Muscle of arm (tissue), 14 donors: Measurements from ENCODE around the gene DLX2. TPM values are rescaled to one million over a fixed set of nuclear protein-coding genes. Genes with fewer than 3 reads are reported as not detected.
"Not testable (repeated sequence)": the region's sequence is repeated elsewhere in the genome, so short reads cannot be mapped to it uniquely, and the experiment has no call there.

Source experiments
- DNase-seq: peaks from one replicate; pipeline ENCODE4 v3.0.0-alpha.2; 2013
- long read RNA-seq, 11 donors: transcript quantifications; one replicate each; lab custom pipeline, GENCODE V29; 2026
- polyA plus RNA-seq, 12 donors: library from polyadenylated mRNA; unstranded; fragments of 120-200 nt; gene quantifications; one replicate each; pipeline ENCODE4 v1.2.1, GENCODE V29; 2013; ENCODE audit not compliant: insufficient read length in 12 of 12

Gene DLX2
- under 1 TPM in 7 of 12 donors, not detected in 5; 0.08 to 0.69 (median 0.12) TPM for polyA plus RNA-seq
- long read RNA-seq, donor 1, partial matches to known transcripts: 0 of 2 reads
- long read RNA-seq, donor 1, other reads (novel, unspliced or antisense): 0 of 2 reads
- long read RNA-seq, donor 2: 0 reads
- long read RNA-seq, donor 3: 0 reads
- long read RNA-seq, donor 4: 0 reads
- long read RNA-seq, donor 5: 0 reads
- long read RNA-seq, donor 6: 0 reads
- long read RNA-seq, donor 7: 0 reads
- long read RNA-seq, donor 8: 0 reads
- long read RNA-seq, donor 9: 0 reads
- long read RNA-seq, donor 10: 0 reads
- long read RNA-seq, donor 11: 0 reads

- DNase-seq: peak; percentile 81
Measured at GRCh38 chr2:172102391-172103359, at the start of gene DLX2. Gene DLX2 (minus strand): TSS chr2:172102900. CDS start chr2:172102538, 362 bp downstream.

GRCh38 chr2:172147944-172148650 is 45.4 kb upstream of the DLX2 start:
- no peak for DNase-seq

- DNase-seq: no peak
Measured at GRCh38 chr2:172143817-172144216, 41.1 kb upstream of the DLX2 start.

GRCh38 chr2:172138727-172139126 is 36.0 kb upstream of the DLX2 start:
- DNase-seq: not testable (repeated sequence)

- DNase-seq: no peak
Measured at GRCh38 chr2:172137943-172138342, 35.2 kb upstream of the DLX2 start.

GRCh38 chr2:172137109-172137508 is 34.4 kb upstream of the DLX2 start:
- no peak for DNase-seq

- DNase-seq: no peak
Measured at GRCh38 chr2:172135446-172135845, 32.7 kb upstream of the DLX2 start.

- DNase-seq: no peak
Measured at GRCh38 chr2:172134270-172134669, 31.6 kb upstream of the DLX2 start.

GRCh38 chr2:172131713-172132555 is 29.2 kb upstream of the DLX2 start:
- no peak for DNase-seq

- no peak for DNase-seq
Measured at GRCh38 chr2:172129404-172129803, 26.7 kb upstream of the DLX2 start.

GRCh38 chr2:172128484-172128883 is 25.8 kb upstream of the DLX2 start:
- DNase-seq: no peak

- DNase-seq: no peak
Measured at GRCh38 chr2:172120118-172120517, 17.4 kb upstream of the DLX2 start.

- DNase-seq: no peak
Measured at GRCh38 chr2:172119089-172119488, 16.4 kb upstream of the DLX2 start.

GRCh38 chr2:172116107-172116506 is 13.4 kb upstream of the DLX2 start:
- DNase-seq: no peak

- DNase-seq: no peak
Measured at GRCh38 chr2:172114579-172114978, 11.9 kb upstream of the DLX2 start.

GRCh38 chr2:172114176-172114575 is 11.5 kb upstream of the DLX2 start:
- DNase-seq: not testable (repeated sequence)

- no peak for DNase-seq
Measured at GRCh38 chr2:172113617-172114016, 10.9 kb upstream of the DLX2 start.

- no peak for DNase-seq
Measured at GRCh38 chr2:172109988-172110811, 7.5 kb upstream of the DLX2 start.

- DNase-seq: no peak
Measured at GRCh38 chr2:172109256-172109987, 6.7 kb upstream of the DLX2 start.

- DNase-seq: no peak
Measured at GRCh38 chr2:172108587-172108930, 5.9 kb upstream of the DLX2 start.
